IPS-NIHi7 (cell line): ENCODE results near the gene COL5A1.

Experiments used
- DNase-seq: peaks from one replicate; pipeline ENCODE4 v3.0.0; 2012; ENCODE audit warnings: mixed read lengths; ENCODE audit errors: extremely low spot score

COL5A1 gene

DNA sequence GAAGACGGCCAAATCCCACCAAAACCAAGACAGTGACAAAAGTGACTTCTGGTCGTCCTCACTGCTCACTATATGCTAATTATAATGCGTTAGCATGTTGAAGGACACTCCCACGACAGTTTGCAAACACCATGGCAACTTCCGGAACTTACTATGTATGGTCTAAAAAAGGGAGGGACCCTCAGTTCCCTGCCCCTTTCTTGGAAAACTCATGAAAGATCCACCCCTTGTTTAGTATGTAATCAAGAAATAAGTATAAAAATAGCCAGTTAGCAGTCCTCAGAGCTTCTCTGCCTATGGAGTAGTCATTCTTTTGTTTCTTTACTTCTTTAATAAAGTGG, 248.5 kb downstream of the COL5A1 start:
- DNase-seq: no peak

GRCh38 chr9:134891053-134891452, 249.4 kb downstream of the COL5A1 start:
- DNase-seq: no peak

DNA sequence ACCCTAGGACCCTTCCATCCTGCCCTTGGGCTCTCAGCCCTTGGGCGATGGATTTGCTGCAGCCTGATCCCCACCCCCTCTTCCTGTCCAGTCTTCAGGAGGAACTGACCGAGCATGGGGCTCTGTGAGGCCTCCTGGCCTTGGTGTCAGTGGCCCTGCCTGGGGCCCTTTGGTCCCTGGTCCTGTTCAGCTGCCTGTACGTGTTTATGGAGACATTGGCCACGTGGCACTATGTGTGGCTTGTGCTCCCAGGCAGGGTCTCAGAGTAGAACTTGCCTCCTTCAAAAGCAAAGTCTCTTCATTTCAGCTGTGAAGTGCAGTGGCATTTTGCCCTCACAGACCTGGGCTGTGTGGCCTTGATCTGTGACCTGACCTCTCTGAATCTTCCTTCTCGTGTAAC, 250.1 kb downstream of the COL5A1 start:
- DNase-seq: no peak

DNA sequence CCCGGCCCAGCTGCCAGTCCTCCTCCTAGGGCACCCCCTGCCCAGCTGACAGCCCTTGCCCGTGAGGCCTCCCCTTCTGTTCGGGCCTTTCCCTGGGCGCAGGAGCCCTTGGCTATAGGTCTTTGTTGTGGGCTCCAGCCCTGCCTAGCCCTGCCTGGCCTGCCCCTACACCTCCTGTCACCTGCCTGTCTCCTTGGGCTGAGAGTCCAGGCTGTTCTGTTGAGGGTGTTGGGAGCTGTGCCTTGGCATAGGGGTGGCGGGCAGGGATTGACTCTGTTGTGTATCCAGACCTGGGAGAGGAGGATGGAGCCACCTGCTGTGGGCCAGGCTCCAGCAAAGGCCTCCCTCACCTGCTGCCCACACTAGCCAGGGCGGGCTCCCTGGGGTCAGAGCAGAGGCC, 250.6 kb downstream of the COL5A1 start:
- no peak for DNase-seq

GRCh38 chr9:134892820-134893420, 251.3 kb downstream of the COL5A1 start:
- DNase-seq: no peak
